Cardiac muscle cell (in vitro differentiated cells and primary cell): ENCODE measurements around the gene LYPD1. TPM values are rescaled to one million over a fixed set of nuclear protein-coding genes. Genes with fewer than 3 reads are reported as not detected.

Experiments used
- DNase-seq, 2 donors: peaks; one replicate each; pipeline versions ENCODE4 v3.0.0 to v3.0.0-alpha.2; 2010 to 2017; ENCODE audit warnings: low read depth in 1 of 2, low spot score in 1 of 2
- H3K27ac ChIP-seq: fragments of 200-600 bp; sonication (generic); 2 replicates; pipeline ENCODE4 v1.5.1; 2016
- H3K27me3 ChIP-seq: fragments of 200-600 bp; sonication (generic); 2 replicates; pipeline ENCODE4 v1.6.0; 2016; ENCODE audit warnings: control low read depth
- H3K36me3 ChIP-seq: fragments of 200-600 bp; sonication (generic); 2 replicates; pipeline ENCODE4 v1.5.1; 2016; ENCODE audit warnings: control low read depth
- H3K4me1 ChIP-seq: fragments of 200-600 bp; sonication (generic); 2 replicates; pipeline ENCODE4 v1.8.1; 2017; ENCODE audit warnings: low read depth, mild to moderate bottlenecking, mixed run types
- H3K4me3 ChIP-seq: fragments of 200-600 bp; sonication (generic); 2 replicates; pipeline ENCODE4 v1.5.1; 2016; ENCODE audit warnings: mild to moderate bottlenecking
- H3K9me3 ChIP-seq: fragments of 200-600 bp; sonication (generic); 2 replicates; pipeline ENCODE4 v1.5.1; 2017; ENCODE audit warnings: low read depth, mild to moderate bottlenecking, control low read depth
- CTCF ChIP-seq: IDR thresholded peaks from 2 replicates; pipeline ENCODE4 v1.5.1; 2012; ENCODE audit warnings: low read depth, mild to moderate bottlenecking, low read length
- polyA plus RNA-seq: library from polyadenylated mRNA; unstranded; fragments of >200 nt; fragmentation: Nextera tagmentation; extraction: Ambion mirVana; gene quantifications from 2 replicates; pipeline ENCODE4 v1.2.1, GENCODE V29; 2016
- total RNA-seq: library from RNA; depleted of rRNA; stranded (reverse); fragments of >200 nt; gene quantifications from 2 replicates; pipeline ENCODE4 v1.2.3, GENCODE V29; 2016

LYPD1 gene
- total and polyA plus RNA-seq, 2 experiments from 2014 or later = 2.4 to 2.7 TPM

- DNase-seq = peak in 1 of 2 donors; percentile 79
- H3K9me3 ChIP-seq = no peaks in the 10 kb centered on the region
- H3K27me3 ChIP-seq = peaks cover 90% of the 10 kb centered on the region
- H3K4me1 ChIP-seq = no peaks in the 10 kb centered on the region
- no peaks in the 10 kb centered on the region for H3K36me3 ChIP-seq
- no peak overlapping the region for H3K27ac ChIP-seq
- H3K4me3 ChIP-seq = peak overlapping the region; percentile 46
- no peak for TF ChIP-seq CTCF
Observed at GRCh38 chr2:132671151-132671835, 1.3 kb upstream of the LYPD1 start.

GRCh38 chr2:132670496-132671150, 618 bp upstream of the LYPD1 start:
- DNase-seq = peak in 1 of 2 donors; percentile 34
- no peak overlapping the region for H3K27ac ChIP-seq
- no peaks in the 10 kb centered on the region for H3K36me3 ChIP-seq
- no peak for TF ChIP-seq CTCF
- H3K4me3 ChIP-seq = peak overlapping the region; percentile 46
- peaks cover 96% of the 10 kb centered on the region for H3K27me3 ChIP-seq
- H3K9me3 ChIP-seq = no peaks in the 10 kb centered on the region
- no peaks in the 10 kb centered on the region for H3K4me1 ChIP-seq

GRCh38 chr2:132668987-132669907, 758 bp downstream of the LYPD1 start:
- H3K36me3 ChIP-seq = no peaks in the 10 kb centered on the region
- H3K27me3 ChIP-seq = peaks cover 97% of the 10 kb centered on the region
- H3K4me3 ChIP-seq = peak overlapping the region; percentile 46
- no peaks in the 10 kb centered on the region for H3K4me1 ChIP-seq
- no peaks in the 10 kb centered on the region for H3K9me3 ChIP-seq
- no peak overlapping the region for H3K27ac ChIP-seq
- peak; percentile 9 for TF ChIP-seq CTCF
- DNase-seq = peak in 1 of 2 donors; percentile 32

DNA sequence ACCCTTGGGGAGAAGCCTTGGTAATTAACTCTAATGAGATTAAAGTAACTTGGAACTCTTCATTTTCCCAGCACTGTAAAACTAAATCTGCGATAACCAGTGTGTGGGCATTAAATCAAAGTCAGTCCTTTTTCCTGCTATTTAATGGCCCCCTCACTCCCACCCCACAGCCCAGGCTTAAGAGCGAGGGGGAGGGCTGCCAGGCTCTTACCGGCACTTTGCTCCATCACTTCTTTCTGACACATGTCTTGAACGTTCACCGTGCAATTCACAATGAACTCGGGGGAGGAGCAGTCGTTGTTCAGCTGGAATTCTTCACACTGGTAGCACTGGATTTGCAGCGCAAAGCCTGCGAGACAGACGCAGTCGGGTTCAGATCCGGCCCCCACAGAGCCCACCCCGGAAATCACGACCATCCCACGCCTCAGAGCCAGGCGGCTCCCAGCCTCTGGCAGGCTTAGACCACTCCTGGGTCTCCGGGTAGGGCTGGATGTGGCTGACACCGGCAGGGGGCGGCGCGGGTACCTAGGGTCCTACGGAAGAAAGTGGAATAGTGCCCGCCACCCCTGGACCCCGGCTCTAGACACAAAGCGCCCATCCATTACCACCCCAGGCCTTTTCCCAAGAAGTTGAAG, 1.7 kb downstream of the LYPD1 start:
- H3K4me3 ChIP-seq = peak overlapping the region; percentile 46
- H3K4me1 ChIP-seq = no peaks in the 10 kb centered on the region
- no peaks in the 10 kb centered on the region for H3K9me3 ChIP-seq
- no peaks in the 10 kb centered on the region for H3K36me3 ChIP-seq
- peak; percentile 35 for TF ChIP-seq CTCF
- H3K27ac ChIP-seq = no peak overlapping the region
- peak in 1 of 2 donors; percentile 62 for DNase-seq
- H3K27me3 ChIP-seq = peaks cover 88% of the 10 kb centered on the region

DNA sequence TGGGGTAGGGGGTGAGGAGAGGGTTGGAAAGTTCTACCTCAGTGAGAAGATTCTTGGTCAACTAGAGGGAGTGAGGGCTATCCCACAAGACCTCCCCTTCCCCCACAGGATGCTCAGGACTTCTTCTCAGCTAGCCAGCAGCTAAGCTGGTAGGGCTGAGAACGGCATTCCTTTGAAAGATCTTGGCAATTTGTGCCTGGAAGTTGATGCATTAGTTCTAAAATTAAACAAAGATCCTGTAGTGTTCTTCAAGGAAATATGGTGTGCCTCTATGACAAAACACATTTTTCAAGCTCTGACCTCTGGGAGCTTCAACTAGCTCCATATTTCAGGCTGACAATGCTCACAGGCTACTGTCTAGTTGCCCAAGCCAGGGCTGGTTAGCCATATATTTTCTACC, 2.3 kb downstream of the LYPD1 start:
- no peak for TF ChIP-seq CTCF
- Histone ChIP-seq H3K27ac (no peak overlapping the region), H3K27me3 (peaks cover 84% of the 10 kb centered on the region), H3K4me3 (no peak overlapping the region), H3K36me3 (no peaks in the 10 kb centered on the region), H3K9me3 (no peaks in the 10 kb centered on the region), H3K4me1 (no peaks in the 10 kb centered on the region)
- DNase-seq = no peak
